ENCODE measurements around the gene BMP6.

DNA sequence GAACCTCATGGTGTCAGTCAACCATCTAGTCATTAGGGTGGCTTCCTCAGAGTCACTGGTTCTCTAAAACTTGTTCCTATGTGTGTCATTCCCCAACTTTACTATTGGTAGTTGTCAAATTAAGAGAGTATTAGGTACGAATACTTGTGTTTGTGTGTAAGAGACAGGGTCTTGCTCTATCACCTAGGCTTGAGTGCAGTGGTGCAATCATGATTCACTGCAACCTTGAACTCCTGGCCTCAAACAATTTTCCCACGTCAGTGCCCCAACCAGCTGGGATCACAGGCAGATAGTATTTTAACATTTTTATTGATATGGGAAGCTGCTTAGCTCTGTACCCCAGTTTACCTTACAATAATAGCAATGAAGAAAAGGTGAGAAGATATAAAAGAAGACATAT lies 50.6 kb downstream of the BMP6 start:
- TF ChIP-seq, protein P1, sequence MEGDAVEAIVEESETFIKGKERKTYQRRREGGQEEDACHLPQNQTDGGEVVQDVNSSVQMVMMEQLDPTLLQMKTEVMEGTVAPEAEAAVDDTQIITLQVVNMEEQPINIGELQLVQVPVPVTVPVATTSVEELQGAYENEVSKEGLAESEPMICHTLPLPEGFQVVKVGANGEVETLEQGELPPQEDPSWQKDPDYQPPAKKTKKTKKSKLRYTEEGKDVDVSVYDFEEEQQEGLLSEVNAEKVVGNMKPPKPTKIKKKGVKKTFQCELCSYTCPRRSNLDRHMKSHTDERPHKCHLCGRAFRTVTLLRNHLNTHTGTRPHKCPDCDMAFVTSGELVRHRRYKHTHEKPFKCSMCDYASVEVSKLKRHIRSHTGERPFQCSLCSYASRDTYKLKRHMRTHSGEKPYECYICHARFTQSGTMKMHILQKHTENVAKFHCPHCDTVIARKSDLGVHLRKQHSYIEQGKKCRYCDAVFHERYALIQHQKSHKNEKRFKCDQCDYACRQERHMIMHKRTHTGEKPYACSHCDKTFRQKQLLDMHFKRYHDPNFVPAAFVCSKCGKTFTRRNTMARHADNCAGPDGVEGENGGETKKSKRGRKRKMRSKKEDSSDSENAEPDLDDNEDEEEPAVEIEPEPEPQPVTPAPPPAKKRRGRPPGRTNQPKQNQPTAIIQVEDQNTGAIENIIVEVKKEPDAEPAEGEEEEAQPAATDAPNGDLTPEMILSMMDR (IDR thresholded peaks at IDR 0.05) = no peak
- TF ChIP-seq POLR2AphosphoS5 (IDR thresholded peaks at IDR 0.05; ENCODE audit: low read depth, low read length) = no peak
- TF ChIP-seq, protein P2, sequence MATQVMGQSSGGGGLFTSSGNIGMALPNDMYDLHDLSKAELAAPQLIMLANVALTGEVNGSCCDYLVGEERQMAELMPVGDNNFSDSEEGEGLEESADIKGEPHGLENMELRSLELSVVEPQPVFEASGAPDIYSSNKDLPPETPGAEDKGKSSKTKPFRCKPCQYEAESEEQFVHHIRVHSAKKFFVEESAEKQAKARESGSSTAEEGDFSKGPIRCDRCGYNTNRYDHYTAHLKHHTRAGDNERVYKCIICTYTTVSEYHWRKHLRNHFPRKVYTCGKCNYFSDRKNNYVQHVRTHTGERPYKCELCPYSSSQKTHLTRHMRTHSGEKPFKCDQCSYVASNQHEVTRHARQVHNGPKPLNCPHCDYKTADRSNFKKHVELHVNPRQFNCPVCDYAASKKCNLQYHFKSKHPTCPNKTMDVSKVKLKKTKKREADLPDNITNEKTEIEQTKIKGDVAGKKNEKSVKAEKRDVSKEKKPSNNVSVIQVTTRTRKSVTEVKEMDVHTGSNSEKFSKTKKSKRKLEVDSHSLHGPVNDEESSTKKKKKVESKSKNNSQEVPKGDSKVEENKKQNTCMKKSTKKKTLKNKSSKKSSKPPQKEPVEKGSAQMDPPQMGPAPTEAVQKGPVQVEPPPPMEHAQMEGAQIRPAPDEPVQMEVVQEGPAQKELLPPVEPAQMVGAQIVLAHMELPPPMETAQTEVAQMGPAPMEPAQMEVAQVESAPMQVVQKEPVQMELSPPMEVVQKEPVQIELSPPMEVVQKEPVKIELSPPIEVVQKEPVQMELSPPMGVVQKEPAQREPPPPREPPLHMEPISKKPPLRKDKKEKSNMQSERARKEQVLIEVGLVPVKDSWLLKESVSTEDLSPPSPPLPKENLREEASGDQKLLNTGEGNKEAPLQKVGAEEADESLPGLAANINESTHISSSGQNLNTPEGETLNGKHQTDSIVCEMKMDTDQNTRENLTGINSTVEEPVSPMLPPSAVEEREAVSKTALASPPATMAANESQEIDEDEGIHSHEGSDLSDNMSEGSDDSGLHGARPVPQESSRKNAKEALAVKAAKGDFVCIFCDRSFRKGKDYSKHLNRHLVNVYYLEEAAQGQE (IDR thresholded peaks at IDR 0.05; ENCODE audit: insufficient read depth in 1 of 2, low read depth in 2 of 2, low read length in 1 of 2) = no peak
